CD8-positive, alpha-beta memory T cell (primary cell): Measurements from ENCODE around the gene FAAH. TPM values are rescaled to one million over a fixed set of nuclear protein-coding genes. Genes with fewer than 3 reads are reported as not detected.

Source experiments
- CTCF ChIA-PET: fragments of 350-600 bp; sonication (Branson Sonifier 250); formaldehyde crosslinking; loops from one replicate; lab custom pipeline; 2021; ENCODE audit warnings: antibody characterized with exemption; lab: Charles Lee
- POLR2A ChIA-PET: fragments of 350-600 bp; sonication (Branson Sonifier 250); formaldehyde crosslinking; loops from one replicate; lab custom pipeline; 2021; ENCODE audit warnings: antibody characterized with exemption; lab: Charles Lee
- DNase-seq, 5 donors: peaks; one replicate each; pipeline versions ENCODE4 v3.0.0 to v3.0.0-alpha.2; 2020 to 2022; ENCODE audit warnings: mixed read lengths in 1 of 5
- H3K27ac ChIP-seq: one replicate; pipeline ENCODE4 v1.7.0; 2013; ENCODE audit warnings: low read depth, mild to moderate bottlenecking, low read length, moderate library complexity
- H3K27me3 ChIP-seq: 2 replicates; pipeline ENCODE4 v1.7.0; 2013; ENCODE audit warnings: low read length, mild to moderate bottlenecking; ENCODE audit not compliant: insufficient read depth, poor library complexity, severe bottlenecking
- H3K36me3 ChIP-seq: 2 replicates; pipeline ENCODE4 v1.7.0; 2013; ENCODE audit warnings: mild to moderate bottlenecking, low read length, moderate library complexity; ENCODE audit not compliant: insufficient read depth
- H3K4me1 ChIP-seq: 2 replicates; pipeline ENCODE4 v1.7.0; 2013; ENCODE audit warnings: mild to moderate bottlenecking, low read length, moderate library complexity; ENCODE audit not compliant: insufficient read depth
- H3K4me3 ChIP-seq: 2 replicates; pipeline ENCODE4 v1.7.0; 2013; ENCODE audit warnings: mild to moderate bottlenecking, low read length
- H3K9me3 ChIP-seq: 2 replicates; pipeline ENCODE4 v1.7.0; 2013; ENCODE audit warnings: mild to moderate bottlenecking, low read length
- H3K27ac Mint-ChIP-seq, 8 donors: one replicate each; pipeline ENCODE4 v1.8.0; 2020 to 2021; ENCODE audit warnings: mixed read lengths in 8 of 8, mild to moderate bottlenecking in 6 of 8, inconsistent platforms in 3 of 8, moderate library complexity in 3 of 8
- H3K27me3 Mint-ChIP-seq, 2 donors: one replicate each; pipeline ENCODE4 v1.8.0; 2020 to 2021; ENCODE audit warnings: mixed read lengths in 2 of 2, mild to moderate bottlenecking in 1 of 2, moderate library complexity in 1 of 2
- H3K36me3 Mint-ChIP-seq, 3 donors: one replicate each; pipeline ENCODE4 v1.8.0; 2020 to 2021; ENCODE audit warnings: mixed read lengths in 3 of 3, inconsistent platforms in 1 of 3, mild to moderate bottlenecking in 1 of 3
- H3K4me1 Mint-ChIP-seq, 3 donors: one replicate each; pipeline ENCODE4 v1.8.0; 2020 to 2021; ENCODE audit warnings: mixed read lengths in 3 of 3, inconsistent platforms in 1 of 3, mild to moderate bottlenecking in 1 of 3
- H3K4me3 Mint-ChIP-seq, 7 donors: one replicate each; pipeline ENCODE4 v1.8.0; 2020 to 2021; ENCODE audit warnings: mixed read lengths in 7 of 7, mild to moderate bottlenecking in 6 of 7, moderate library complexity in 4 of 7, inconsistent platforms in 2 of 7
- H3K9me3 Mint-ChIP-seq, 5 donors: one replicate each; pipeline ENCODE4 v1.8.0; 2020 to 2022; ENCODE audit warnings: mixed read lengths in 5 of 5, mild to moderate bottlenecking in 3 of 5, moderate library complexity in 2 of 5, inconsistent platforms in 1 of 5
- polyA plus RNA-seq: library from polyadenylated mRNA; unstranded; fragments of 300-500 nt; fragmentation: Illumina TruSeq; gene quantifications from one replicate; pipeline ENCODE4 v1.2.3, GENCODE V29; 2021
- total RNA-seq, 2 experiments: library from RNA; stranded (reverse); gene quantifications; one replicate each; pipeline ENCODE4 v1.2.3, GENCODE V29; 2021

Gene FAAH
- total and polyA plus RNA-seq, 3 experiments from 2014 or later, result 1.3 to 5.1 (median 4.5) TPM

DNA sequence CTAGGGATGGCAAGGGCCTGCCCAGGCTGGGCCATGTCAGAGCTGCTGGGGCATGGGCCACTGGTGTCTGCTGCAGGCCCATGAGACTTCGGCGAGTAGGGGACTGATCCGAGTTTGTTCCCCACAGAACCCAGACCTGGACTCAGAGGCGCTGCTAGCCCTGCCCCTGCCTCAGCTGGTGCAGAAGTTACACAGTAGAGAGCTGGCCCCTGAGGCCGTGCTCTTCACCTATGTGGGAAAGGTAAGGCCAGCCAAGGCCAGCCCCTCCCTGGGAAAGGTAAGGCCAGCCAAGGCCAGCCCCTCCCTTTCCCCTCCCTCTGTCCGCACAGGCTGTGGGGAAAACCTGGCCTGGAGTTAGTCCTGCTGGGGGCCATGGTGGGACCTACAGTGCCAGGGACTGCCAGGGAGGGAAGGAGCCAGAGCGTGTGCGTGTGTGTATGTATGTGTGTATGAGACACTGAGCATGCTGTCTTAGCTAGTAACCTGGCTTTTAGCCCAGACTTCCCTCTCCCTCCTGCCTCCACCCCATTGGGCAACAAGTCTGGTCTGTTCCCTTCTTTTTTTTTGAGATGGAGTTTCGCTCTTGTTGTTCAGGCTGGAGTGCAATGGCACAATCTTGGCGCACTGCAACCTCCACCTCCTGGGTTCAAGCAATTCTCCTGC is 8.0 kb downstream of the FAAH start:
- Mint-ChIP-seq H3K36me3 (peaks cover 0 to 4% (median 0%) of the 10 kb centered on the region in 3 donors), H3K27ac (peak overlapping the region in 1 of 8 donors; percentile 77), H3K27me3 (peaks cover 2 to 9% of the 10 kb centered on the region in 2 donors), H3K4me1 (peaks cover 2% of the 10 kb centered on the region in 3 donors), H3K9me3 (no peaks in the 10 kb centered on the region), H3K4me3 (no peak overlapping the region)
- Histone ChIP-seq H3K4me1 (peaks cover 3% of the 10 kb centered on the region), H3K4me3 (no peak overlapping the region), H3K27ac (no peak overlapping the region), H3K9me3 (no peaks in the 10 kb centered on the region), H3K36me3 (no peaks in the 10 kb centered on the region), H3K27me3 (no peaks in the 10 kb centered on the region)
- no peak for DNase-seq
- ChIA-PET CTCF (no interaction called here), POLR2A (no interaction called here)

DNA sequence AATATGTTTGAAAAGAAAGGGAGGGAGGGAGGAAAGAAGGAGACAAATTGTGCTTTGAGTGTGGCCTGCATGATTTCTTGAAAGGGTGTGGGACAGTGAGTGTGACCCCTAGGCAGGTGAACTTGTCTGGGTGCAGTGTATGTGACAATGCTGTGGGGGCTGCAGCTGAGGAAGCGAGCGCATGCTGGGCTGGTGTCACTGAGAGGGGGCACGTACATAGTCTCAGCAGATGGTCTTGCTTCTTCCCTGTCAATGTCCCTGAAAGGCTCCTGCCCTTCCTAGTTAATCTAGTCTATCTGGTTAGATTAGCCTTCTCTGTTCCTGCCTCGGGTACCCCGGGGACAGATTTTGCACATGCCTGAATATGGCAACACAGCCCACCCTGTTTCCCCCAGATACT is 9.8 kb downstream of the FAAH start:
- Histone ChIP-seq H3K4me1 (peaks cover 9% of the 10 kb centered on the region), H3K36me3 (no peaks in the 10 kb centered on the region), H3K27ac (no peak overlapping the region), H3K27me3 (no peaks in the 10 kb centered on the region), H3K4me3 (no peak overlapping the region), H3K9me3 (no peaks in the 10 kb centered on the region)
- H3K4me3 Mint-ChIP-seq, result peak overlapping the region in 1 of 7 donors; percentile 48
- peaks cover 0 to 4% of the 10 kb centered on the region in 2 donors for H3K27me3 Mint-ChIP-seq
- ChIA-PET POLR2A (no interaction called here), CTCF (no interaction called here)
- peaks cover 0 to 3% (median 1%) of the 10 kb centered on the region in 3 donors for H3K36me3 Mint-ChIP-seq
- no peak overlapping the region for H3K27ac Mint-ChIP-seq
- H3K9me3 Mint-ChIP-seq, result no peaks in the 10 kb centered on the region
- DNase-seq, result no peak
- peaks cover 8% of the 10 kb centered on the region in 3 donors for H3K4me1 Mint-ChIP-seq

DNA sequence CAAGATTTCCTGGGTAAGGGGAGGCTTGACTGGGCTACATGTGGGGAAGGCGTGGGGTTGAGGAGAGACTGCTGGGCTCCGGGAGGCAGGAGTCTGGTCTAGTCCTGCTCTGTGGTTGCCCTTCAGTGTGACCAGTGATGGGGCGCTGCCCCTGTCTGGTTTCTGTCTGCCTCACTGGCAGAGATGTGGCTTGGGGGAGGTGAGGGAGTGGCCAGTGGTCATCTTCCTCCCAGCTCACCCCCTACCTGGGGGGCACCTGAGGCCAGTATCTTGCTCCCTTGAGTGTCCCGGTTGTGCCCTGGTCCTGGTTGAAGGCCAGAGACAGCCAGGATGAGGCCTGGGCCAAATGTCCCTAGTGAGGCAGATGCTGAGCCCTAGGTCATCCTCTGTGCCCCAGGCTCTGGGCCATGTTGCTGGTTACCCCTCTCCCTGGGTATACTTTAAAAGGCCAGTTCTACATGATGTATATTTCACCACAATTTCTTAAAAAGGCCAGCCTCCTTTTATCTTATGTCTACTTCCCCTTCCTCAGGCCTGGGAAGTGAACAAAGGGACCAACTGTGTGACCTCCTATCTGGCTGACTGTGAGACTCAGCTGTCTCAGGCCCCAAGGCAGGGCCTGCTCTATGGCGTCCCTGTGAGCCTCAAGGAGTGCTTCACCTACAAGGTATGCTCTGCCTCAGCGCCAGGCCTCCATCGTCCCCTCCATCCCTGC is 10.5 kb downstream of the FAAH start:
- no peaks in the 10 kb centered on the region for H3K9me3 Mint-ChIP-seq
- no peak for DNase-seq
- POLR2A ChIA-PET, result no interaction called here
- H3K36me3 ChIP-seq, result no peaks in the 10 kb centered on the region
- no peak overlapping the region for H3K27ac ChIP-seq
- no peak overlapping the region for H3K4me3 Mint-ChIP-seq
- peaks cover 8% of the 10 kb centered on the region in 3 donors for H3K4me1 Mint-ChIP-seq
- peaks cover 0 to 1% (median 0%) of the 10 kb centered on the region in 3 donors for H3K36me3 Mint-ChIP-seq
- H3K27me3 ChIP-seq, result no peaks in the 10 kb centered on the region
- no peak overlapping the region for H3K4me3 ChIP-seq
- CTCF ChIA-PET, result no interaction called here
- no peaks in the 10 kb centered on the region for H3K9me3 ChIP-seq
- no peak overlapping the region for H3K27ac Mint-ChIP-seq
- H3K27me3 Mint-ChIP-seq, result no peaks in the 10 kb centered on the region
- H3K4me1 ChIP-seq, result peaks cover 9% of the 10 kb centered on the region

DNA sequence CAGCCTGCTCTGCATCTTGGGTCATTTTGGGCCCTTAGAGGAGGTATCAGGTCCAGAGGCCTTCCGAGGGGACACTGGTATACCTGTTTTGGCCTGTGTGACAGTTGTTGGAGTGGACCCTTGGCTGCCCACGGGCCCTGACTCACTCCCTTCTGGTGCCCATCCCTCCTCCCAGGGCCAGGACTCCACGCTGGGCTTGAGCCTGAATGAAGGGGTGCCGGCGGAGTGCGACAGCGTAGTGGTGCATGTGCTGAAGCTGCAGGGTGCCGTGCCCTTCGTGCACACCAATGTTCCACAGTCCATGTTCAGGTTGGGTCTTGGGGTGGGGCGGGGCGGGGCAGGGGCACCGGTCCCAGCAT is 11.1 kb downstream of the FAAH start:
- Mint-ChIP-seq H3K9me3 (no peaks in the 10 kb centered on the region), H3K36me3 (peaks cover 0 to 1% (median 0%) of the 10 kb centered on the region in 3 donors), H3K27ac (no peak overlapping the region), H3K27me3 (no peaks in the 10 kb centered on the region), H3K4me3 (no peak overlapping the region), H3K4me1 (peaks cover 8% of the 10 kb centered on the region in 3 donors)
- no peak overlapping the region for H3K27ac ChIP-seq
- H3K27me3 ChIP-seq, result no peaks in the 10 kb centered on the region
- ChIA-PET POLR2A (no interaction called here), CTCF (no interaction called here)
- no peak overlapping the region for H3K4me3 ChIP-seq
- H3K36me3 ChIP-seq, result no peaks in the 10 kb centered on the region
- H3K9me3 ChIP-seq, result no peaks in the 10 kb centered on the region
- H3K4me1 ChIP-seq, result peaks cover 9% of the 10 kb centered on the region
- DNase-seq, result no peak

DNA sequence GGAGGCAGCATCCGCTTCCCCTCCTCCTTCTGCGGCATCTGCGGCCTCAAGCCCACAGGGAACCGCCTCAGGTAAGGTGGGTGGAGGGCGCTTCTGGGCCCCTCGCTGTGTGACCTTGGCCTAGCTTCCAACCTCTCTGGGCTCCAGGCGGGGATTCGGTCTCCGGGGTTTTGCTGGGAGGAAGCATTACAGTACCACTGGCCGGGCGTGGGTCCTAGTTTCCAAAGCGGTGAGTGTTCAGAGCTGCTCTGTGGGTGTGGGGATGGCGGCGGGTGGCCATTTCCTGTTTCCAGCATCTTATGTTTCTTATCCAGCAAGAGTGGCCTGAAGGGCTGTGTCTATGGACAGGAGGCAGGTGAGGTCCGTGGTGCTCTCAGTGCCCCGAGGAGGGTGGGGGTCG is 11.6 kb downstream of the FAAH start:
- Mint-ChIP-seq H3K9me3 (no peaks in the 10 kb centered on the region), H3K4me3 (no peak overlapping the region), H3K36me3 (peaks cover 0 to 1% (median 0%) of the 10 kb centered on the region in 3 donors), H3K4me1 (peaks cover 8% of the 10 kb centered on the region in 3 donors), H3K27ac (no peak overlapping the region), H3K27me3 (no peaks in the 10 kb centered on the region)
- Histone ChIP-seq H3K27ac (no peak overlapping the region), H3K9me3 (no peaks in the 10 kb centered on the region), H3K36me3 (no peaks in the 10 kb centered on the region), H3K4me3 (no peak overlapping the region), H3K27me3 (no peaks in the 10 kb centered on the region), H3K4me1 (peaks cover 9% of the 10 kb centered on the region)
- CTCF ChIA-PET, result no interaction called here
- DNase-seq, result no peak
- POLR2A ChIA-PET, result no interaction called here

DNA sequence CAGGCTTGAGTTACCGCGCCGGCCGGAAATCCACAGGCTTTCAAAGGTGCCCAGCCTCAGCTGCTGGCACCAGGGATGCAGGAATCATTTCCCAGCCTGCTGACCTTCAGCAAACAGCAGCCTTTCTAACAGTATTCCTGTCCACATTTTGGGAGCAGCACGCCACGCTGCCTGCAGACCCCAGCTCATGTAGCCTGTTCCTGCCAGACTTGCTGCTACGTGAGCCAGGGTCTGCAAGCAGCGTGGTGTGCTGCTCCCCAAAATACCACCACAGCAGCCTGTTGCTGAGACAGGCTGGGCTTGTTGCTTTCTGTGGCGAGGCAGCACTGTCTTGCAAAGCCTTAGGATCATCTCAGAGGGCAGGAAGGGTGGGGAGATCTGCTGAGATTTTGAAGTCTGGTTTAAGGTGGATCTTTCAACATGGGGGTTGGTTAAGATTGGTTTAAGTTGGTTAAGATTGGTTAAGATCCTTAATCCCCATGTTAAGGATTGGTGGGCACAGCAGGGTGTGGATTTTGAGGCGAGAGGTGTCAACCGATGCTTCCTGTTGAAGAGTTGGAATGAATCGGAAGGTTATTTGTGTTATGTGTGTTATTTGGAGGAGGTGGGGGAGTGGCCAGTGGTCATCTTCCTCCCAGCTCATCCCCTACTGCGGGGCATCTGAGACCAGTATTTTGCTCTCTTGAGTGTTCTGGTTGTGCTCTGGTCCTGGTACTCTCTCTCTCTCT is 12.9 kb downstream of the FAAH start:
- DNase-seq, result no peak
- POLR2A ChIA-PET, result no interaction called here
- Histone ChIP-seq H3K4me3 (no peak overlapping the region), H3K27me3 (no peaks in the 10 kb centered on the region), H3K9me3 (no peaks in the 10 kb centered on the region), H3K4me1 (peaks cover 9% of the 10 kb centered on the region), H3K27ac (no peak overlapping the region), H3K36me3 (no peaks in the 10 kb centered on the region)
- Mint-ChIP-seq H3K27ac (peak overlapping the region in 7 of 8 donors; percentile 15 to 90 (median 56)), H3K4me1 (peaks cover 8% of the 10 kb centered on the region in 3 donors), H3K36me3 (peaks cover 0 to 1% (median 0%) of the 10 kb centered on the region in 3 donors), H3K9me3 (no peaks in the 10 kb centered on the region), H3K4me3 (peak overlapping the region in 2 of 7 donors; percentile 21 to 40), H3K27me3 (no peaks in the 10 kb centered on the region)
- CTCF ChIA-PET, result interaction anchor here (0.7 to 2.0 kb wide), 5 partner anchors 11 to 122 kb away, joined by 3 to 7 read pairs (median 4); no protein-coding TSS in a partner anchor

DNA sequence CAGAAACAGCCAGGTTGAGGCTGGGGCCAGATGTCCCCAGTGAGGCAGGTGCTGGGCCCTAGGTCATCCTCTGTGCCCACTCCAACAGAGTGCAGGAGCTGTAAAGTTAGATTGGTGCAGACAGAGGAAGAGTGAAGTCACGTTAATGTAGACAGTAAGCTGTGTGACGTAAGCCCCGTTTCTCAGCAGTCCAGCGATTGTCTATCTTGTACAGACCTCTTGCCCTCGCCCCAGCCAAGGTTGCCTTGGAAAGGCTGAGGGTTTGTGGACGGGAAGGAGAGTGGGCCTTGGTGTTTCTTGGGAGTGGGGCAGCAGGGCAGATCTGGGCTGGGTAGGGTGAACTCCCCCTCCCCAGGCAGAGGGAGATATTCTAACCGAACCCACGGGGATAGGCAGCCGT is 13.5 kb downstream of the FAAH start:
- no peaks in the 10 kb centered on the region for H3K9me3 Mint-ChIP-seq
- no peaks in the 10 kb centered on the region for H3K36me3 ChIP-seq
- peaks cover 8% of the 10 kb centered on the region in 3 donors for H3K4me1 Mint-ChIP-seq
- no peak overlapping the region for H3K27ac ChIP-seq
- no peaks in the 10 kb centered on the region for H3K27me3 Mint-ChIP-seq
- DNase-seq, result no peak
- peaks cover 0 to 1% (median 0%) of the 10 kb centered on the region in 3 donors for H3K36me3 Mint-ChIP-seq
- H3K4me1 ChIP-seq, result peaks cover 9% of the 10 kb centered on the region
- no peak overlapping the region for H3K4me3 ChIP-seq
- POLR2A ChIA-PET, result no interaction called here
- CTCF ChIA-PET, result interaction anchor here (1.5 to 2.0 kb wide), 2 partner anchors 14 to 122 kb away, joined by 5 to 7 read pairs; no protein-coding TSS in a partner anchor
- peak overlapping the region in 6 of 8 donors; percentile 15 to 90 (median 58) for H3K27ac Mint-ChIP-seq
- no peaks in the 10 kb centered on the region for H3K27me3 ChIP-seq
- peak overlapping the region in 2 of 7 donors; percentile 21 to 40 for H3K4me3 Mint-ChIP-seq
- H3K9me3 ChIP-seq, result no peaks in the 10 kb centered on the region
